Adipose tissue (tissue), 3 donors: ENCODE data around the gene GRB14. TPM values are rescaled to one million over a fixed set of nuclear protein-coding genes. Genes with fewer than 3 reads are reported as not detected.
"Not testable (repeated sequence)": the region's sequence is repeated elsewhere in the genome, so short reads cannot be mapped to it uniquely, and the experiment has no call there.

ENCODE experiments used
- H3K27ac ChIP-seq: one replicate; pipeline ENCODE4 v1.5.1; 2013; ENCODE audit warnings: low read depth, low read length
- WGBS, 3 donors: extraction: QIAGEN DNeasy Blood & Tissue Kit; methylation state at CpG; one replicate each; pipeline ENCODE4 v1.1.7; 2013; 5-methylcytosine and 5-hydroxymethylcytosine counted together
- polyA plus RNA-seq, 3 donors: library from polyadenylated mRNA; stranded (reverse); fragments of 200-250 nt; gene quantifications; one replicate each; pipeline ENCODE4 v1.2.3, GENCODE V29; 2013
- donor health status: healthy with polysubstance abuse.
- donor health status: Bipolar disorder and iron deficiency.
- donor health status: healthy.

GRB14 gene
- polyA plus RNA-seq, 3 donors = 2.8 to 4.6 (median 3.0) TPM

DNA sequence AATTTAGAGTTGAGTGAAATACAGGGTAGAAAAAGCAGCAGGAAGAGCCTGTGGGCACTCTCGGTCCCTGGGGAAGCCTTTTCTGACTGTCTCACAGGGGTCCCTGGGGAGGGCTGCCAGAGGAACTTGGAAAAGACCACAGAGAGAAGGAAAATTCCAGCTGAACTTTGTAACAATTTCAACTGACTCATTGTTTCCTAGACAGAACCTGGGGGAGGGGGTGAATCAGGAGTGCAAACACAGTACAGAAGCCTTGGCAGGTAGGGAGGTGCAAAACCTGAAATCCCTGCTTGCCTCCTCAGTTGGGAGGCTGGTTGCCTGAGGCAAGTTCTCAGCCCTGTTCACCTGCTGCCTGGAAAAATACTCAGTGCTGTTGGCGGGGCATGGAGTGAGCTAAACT, 106.8 kb downstream of the GRB14 start:
- WGBS, 3 donors = 79 to 95% (median 84%) methylated on average over 2 of the region's 2 CpGs
- H3K27ac ChIP-seq = no peak overlapping the region

DNA sequence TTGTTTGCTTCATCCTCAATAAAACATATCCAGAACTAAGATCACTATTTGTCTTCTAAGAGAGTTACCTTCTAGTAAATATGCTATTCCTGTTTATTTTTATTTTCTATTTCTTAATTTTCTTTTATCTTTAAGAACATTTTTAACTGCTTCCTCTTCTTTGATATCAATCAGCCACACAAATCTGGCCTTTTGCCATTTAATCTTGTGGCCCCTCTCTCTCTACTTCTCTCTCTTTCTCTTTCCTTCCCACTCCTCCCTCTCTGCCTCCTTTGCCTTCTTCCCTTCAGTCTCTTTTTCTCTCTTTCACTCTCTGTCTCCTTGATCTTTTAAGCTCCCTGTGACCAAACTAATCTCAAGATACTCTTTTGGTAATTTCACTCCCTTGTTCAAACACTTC, 108.4 kb downstream of the GRB14 start:
- H3K27ac ChIP-seq = no peak overlapping the region

DNA sequence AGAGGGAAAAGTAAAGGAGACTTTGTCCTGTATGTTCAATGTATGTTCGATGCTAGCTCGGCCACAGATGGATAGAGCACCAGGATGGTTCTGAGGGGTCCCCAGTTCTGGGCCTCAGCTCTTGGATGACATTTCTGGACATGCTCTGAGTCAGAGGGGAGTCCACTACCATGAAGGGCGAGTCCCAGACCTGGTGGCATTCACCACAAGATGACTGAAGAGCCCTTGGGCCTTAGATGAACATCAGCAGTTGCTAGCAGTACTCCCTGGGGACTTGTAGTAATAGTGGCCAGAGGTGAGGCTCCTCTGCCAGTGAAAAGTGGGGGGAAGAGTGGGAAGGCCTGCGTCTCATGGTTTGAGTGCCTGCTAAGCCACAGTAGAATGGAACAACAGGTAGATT, 109.5 kb downstream of the GRB14 start:
- WGBS, 3 donors = 87 to 97% (median 89%) methylated on average over 4 of the region's 4 CpGs
- no peak overlapping the region for H3K27ac ChIP-seq

DNA sequence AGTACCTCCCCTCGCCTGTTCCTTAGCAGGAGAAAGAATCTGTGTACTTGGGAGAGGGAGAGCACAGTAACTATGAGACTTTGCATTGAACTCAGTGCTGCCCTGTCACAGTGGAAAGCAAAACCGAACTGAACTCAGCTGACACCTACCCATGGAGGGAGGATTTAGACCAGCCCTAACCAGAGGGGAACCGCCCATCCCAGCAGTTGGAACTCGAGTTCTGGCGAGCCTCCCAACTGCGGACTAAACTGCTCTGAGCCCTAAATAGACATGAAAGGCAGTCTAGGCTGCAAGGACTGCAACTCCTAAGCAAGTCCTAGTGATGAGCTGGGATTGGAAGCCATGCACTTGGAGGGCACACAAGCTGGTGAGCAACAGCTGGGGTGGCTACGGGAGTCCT, 110.4 kb downstream of the GRB14 start:
- 70 to 82% (median 77%) methylated on average over 7 of the region's 7 CpGs for WGBS, 3 donors
- no peak overlapping the region for H3K27ac ChIP-seq

DNA sequence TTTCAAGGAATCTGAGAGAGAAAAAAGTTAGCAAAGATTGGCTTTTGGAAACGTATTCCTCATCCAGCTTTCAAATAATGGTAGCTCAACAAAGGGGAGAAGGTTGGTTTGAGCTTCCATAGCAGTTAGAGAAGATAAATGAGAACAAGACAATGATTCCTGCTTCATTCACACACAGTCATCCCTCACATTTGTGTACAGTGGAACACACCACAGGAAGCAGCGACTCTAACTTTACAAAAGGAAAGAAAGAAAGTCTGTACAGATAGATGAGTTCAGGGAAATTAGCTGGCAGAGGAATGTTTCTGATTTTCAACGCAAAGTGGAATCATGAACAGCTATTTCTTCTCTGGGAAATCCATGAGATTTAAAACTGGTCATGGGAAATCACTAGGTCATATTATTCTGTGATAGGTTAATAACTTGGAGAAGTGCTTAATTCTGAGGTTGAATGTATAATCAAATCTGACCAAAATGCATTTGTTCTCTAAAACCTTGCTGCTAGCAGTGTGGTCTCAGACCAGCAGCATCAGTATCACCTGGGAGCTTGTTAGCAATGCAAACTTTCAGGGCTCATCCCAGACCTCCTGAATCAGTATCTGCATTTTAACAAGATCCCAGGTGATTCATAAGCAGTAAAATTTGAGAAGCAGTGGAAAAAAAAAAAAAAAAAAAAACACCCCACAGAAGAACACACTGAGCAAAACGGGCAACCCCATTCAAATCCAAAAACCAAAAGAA, 112.0 kb downstream of the GRB14 start:
- H3K27ac ChIP-seq = no peak overlapping the region
- WGBS, 3 donors = 70 to 82% (median 73%) methylated on average over 4 of the region's 4 CpGs

DNA sequence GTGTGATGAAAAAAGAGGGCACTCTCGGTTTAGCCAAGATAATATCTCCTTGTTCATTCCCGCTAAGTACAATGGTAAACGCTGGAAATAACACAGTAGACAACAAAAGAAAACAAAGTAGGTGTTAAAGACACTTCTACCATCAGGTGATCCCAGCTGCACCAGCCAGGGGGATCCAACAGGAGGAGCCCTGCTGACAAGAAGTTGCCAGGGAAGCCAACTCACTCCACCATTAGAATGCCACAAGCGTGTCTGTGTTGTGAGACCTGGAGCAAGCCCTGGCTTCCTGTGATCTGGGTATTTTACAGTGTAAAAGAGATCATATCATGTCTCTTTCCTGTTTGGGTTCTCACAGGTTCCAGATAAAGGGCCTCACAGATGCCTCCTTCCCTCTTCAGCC, 117.0 kb downstream of the GRB14 start:
- WGBS, 3 donors = 78 to 84% (median 84%) methylated on average over 4 of the region's 4 CpGs
- H3K27ac ChIP-seq = no peak overlapping the region

DNA sequence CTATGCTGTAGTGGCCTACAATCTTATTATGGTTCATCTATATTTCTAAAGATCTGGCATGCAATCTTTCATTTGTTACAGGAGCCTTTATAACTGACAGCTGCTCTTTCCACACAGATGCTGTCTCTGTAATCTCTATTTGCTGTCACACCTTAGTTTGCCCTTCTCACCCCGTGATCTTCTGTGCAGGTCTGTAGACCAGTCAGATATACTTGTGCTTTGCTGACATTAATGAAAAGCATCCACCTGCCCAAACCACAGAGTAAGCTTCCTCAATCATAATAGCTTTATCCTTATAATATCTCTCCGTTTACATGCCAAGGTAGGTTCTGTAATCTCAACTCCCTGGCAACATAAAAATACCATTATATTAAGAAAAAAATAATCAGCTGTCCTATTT, 122.4 kb downstream of the GRB14 start:
- 66 to 87% (median 77%) methylated on average over 2 of the region's 2 CpGs for WGBS, 3 donors
- no peak overlapping the region for H3K27ac ChIP-seq

DNA sequence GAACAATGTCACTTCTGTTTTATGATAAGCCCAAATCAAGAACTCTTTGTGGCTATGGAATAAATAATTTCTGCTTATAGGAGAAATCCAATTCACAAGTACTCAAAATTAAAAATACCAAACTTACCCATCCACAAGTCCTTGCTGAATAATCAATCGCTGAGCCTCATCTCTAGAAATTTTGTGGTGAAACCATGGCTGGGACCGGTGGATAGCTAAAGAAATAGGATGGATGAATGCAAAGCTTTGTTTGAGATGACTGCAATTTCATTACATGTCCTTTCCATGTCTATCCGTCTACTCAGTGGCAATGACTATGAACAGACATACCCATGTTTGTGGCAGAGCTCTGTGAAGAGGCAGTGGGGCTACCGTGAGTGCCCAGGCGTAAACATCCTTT, 124.4 kb downstream of the GRB14 start:
- WGBS, 3 donors = 92 to 98% (median 93%) methylated on average over 5 of the region's 5 CpGs
- no peak overlapping the region for H3K27ac ChIP-seq

DNA sequence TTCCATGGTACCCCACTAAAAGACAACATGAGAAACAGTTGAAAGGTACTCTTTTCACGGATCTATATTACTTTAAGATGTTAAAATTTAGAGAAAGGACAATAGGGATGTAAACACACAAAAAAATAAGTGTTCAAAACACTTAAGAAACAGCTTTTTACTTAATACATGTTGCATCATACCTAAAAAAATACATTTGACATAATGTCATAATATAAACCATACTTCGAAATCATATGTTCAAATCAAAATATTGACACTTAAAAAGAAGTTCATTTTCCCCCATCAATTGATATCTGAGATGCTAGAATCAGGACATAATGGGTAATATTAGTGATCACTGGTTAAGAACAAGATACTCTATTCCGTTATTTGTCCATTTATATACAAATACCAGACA, 124.9 kb downstream of the GRB14 start:
- 72 to 82% (median 77%) methylated on average over 3 of the region's 3 CpGs for WGBS, 3 donors

DNA sequence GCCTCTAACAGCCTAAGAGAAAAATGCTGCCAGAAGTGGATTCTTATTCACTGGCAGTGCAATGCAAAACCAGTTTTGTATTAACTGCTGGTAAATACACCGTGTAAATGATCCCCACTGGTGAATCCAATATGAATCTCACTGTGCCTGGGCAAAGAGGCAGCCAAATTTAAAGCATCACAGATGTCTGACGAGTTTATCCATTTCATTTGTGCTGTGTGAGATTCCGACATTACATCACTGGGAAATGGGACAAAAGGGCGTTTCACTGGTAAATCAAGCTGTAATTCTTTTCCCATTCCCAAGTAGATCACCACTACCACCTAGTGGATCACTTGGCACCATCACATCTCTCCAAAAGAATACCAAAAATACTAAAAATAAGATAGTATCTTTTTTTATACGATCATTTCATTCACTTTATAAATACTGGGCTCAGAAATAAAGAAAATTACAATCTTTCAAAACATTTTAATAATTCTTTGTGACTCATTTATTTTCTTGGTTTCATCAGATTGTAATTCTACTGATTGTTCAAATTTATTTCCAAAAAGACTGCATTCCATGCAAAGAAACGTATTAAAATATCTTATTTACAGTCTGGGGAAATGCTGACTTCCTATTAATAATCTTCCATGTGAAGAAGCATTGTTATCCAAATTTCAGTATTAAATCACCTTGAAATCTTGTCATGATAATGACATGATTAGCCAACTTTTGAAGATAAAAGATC, 125.6 kb downstream of the GRB14 start:
- WGBS, 3 donors = 36 to 55% (median 53%) methylated on average over 6 of the region's 6 CpGs
- H3K27ac ChIP-seq = no peak overlapping the region

More for the DNA sequence above, 124.9 kb downstream of the GRB14 start:
- H3K27ac ChIP-seq = no peak overlapping the region

DNA sequence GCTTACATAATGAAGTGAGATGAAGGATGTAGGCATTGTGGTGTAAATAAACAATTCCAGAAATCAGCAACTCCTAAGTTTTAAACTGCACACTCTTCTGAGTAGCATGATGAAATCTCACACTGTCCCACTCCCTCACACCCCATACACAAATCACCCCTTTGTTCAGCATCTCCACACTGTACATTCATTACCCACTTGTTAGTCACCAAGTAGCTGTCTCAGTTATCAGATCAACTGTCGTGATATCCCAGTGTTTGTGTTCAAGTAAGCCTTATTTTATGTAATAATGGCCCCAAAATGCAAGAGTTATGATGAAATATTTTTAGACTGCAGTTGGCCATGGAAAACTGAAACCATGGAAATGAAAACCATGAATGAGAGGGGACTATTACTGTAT, 135.7 kb downstream of the GRB14 start:
- no peak overlapping the region for H3K27ac ChIP-seq
- WGBS, 3 donors = 20 to 66% (median 50%) methylated on average over 1 of the region's 1 CpG

DNA sequence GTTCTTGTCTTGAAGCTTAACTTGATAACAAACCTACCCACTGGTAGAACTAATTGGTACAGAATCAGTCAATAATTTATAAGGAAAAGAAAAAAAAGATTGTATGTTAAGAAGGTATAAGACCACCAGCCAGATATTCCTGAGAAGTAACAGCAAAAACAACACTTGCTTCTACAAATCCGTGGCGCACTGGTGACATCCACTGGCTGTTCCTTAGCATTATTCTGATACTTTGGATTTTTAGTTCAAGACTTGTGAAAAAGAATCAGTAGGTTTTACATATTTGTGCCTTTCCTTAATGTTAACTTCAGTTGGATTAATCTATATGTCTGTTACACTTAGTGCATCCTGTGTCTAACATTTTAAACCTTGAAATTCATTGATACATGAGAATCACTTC, 141.8 kb downstream of the GRB14 start:
- WGBS, 3 donors = 35 to 39% (median 39%) methylated on average over 2 of the region's 2 CpGs
- no peak overlapping the region for H3K27ac ChIP-seq

DNA sequence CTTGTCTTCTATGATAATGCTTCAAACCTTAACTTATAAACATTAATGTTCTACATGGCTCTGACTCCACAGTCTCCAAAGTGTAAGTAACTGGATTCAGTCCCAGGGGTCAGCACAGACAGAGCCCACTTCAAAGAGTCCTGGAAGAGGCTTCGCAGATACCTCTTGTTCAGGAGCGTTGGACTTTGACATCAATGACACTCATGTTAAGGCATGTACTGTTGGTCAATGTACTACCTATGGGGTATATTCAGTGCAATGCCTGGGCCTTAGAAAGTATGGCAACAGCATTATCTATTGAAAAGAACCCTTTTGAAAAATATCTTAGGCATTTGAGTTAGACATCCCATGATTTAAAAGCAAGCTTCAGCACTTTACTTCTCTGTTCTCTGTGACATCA, 143.1 kb downstream of the GRB14 start:
- H3K27ac ChIP-seq = no peak overlapping the region
- WGBS, 3 donors = 65 to 95% (median 84%) methylated on average over 2 of the region's 2 CpGs

DNA sequence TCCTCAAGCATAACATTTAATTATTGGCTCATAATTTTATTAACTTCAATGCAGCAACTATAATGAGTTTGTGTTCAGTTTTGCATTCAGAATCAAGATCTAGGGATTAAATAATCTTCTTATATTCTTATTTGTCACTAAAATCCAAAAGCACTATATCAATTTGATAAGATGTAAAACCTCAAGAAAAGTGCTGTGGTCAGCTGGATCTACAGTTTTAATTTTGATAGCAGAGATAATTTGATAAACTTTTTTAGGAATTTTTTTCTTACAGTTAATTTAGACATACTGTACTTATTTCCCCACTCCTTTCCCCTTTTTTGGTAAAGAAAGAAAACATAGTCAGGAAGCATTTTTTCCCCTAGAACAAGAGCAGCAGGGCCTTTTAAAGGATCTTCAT, 146.4 kb downstream of the GRB14 start:
- no peak overlapping the region for H3K27ac ChIP-seq

DNA sequence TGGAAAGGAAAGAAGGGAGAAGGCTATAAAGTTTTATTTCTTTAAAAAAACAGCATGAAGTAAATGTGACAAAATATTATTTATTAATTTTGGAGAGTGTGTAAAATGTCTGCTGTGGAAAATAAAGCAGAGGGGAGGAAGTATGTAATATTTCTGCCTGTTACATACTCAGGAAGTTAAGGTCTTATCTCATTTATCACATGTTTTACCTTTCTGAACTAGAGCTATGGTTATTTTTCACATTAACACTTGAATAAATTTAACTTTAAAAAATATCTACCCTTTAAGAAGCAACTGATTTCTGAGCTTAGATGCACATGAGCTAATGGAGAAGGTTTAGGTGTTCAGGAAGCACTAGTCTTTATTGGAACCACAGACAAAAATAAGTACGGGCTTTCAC, 148.3 kb downstream of the GRB14 start:
- no peak overlapping the region for H3K27ac ChIP-seq
- WGBS, 3 donors = 45 to 73% (median 58%) methylated on average over 1 of the region's 1 CpG

DNA sequence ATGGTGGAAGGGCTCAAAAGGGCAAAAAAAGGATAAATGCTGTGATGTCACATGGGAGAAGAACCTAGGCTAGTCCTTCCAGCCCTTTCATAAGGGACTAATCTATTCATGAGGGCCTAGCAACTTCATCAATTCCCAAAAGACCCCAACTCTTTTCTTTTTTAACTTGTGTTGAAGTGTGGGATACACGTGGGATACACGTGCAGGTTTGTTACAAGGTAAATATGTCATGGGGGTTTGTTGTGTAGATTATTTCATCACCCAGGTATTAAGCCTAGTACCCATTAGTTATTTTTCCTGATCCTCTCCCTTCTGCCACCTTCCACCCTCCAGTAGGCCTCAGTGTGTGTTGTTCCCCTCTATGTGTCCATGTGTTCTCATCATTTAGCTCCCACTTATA, 156.2 kb downstream of the GRB14 start:
- 86 to 90% (median 88%) methylated on average over 2 of the region's 2 CpGs for WGBS, 3 donors
- not testable (repeated sequence) for H3K27ac ChIP-seq

DNA sequence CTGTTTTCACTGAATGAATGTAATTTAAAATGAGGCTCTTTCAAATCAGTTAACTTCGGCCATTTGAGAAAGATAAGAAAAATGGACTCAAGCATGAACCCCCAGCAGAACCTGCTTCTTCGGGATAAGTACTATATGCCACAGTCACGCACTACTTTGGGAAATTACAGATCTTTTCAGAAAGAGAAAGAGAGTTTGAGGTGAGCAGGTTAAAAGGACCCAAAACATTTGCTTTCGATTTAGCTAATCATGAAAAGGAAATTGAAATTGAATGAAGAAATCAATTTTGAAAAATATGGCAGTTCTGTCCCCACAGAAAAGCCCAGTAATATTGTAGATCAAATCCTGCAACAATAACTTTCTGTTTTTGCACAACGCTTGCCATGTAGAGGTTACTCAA, 156.9 kb downstream of the GRB14 start:
- H3K27ac ChIP-seq = no peak overlapping the region
- 72 to 82% (median 74%) methylated on average over 5 of the region's 5 CpGs for WGBS, 3 donors

DNA sequence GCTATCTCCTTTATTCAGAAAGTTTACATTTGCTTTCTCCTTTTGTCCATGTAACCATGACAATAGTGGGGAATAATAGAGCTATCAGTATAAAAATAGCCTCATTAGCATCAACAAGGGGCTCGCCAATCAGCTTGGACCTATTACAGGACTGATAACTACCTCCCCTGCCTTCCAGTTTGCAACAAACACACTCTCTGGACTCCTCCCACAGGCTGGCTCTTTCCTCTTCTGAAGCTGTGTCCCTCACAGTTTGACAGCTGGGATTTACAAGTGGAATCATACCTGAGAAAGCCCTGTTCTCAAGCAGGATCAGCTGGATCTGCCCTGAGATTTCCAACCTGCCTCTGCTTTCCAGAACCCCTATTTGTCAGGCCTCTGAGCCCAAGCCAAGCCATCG, 162.5 kb downstream of the GRB14 start:
- H3K27ac ChIP-seq = no peak overlapping the region
- 66 to 79% (median 69%) methylated on average over 2 of the region's 2 CpGs for WGBS, 3 donors

DNA sequence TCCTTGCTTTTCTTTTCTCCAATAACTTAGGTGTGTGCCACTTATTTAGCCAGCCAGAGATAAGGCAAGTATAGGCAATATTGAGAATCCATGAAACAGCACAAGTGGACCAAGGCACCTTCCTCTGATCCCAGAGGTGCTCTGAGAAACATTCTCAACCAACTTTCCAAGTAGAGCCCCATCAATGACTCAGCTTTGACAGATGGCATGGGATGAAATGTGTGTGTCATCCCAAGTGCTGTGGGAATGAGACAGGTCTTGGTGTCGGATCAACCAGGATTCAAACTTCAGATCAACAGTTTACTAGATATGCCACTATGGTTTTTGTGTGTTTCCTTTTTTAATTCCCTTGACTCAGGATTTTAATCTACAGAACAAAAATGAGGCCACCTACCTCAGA, 164.0 kb downstream of the GRB14 start:
- no peak overlapping the region for H3K27ac ChIP-seq
- WGBS, 3 donors = 89 to 97% (median 94%) methylated on average over 1 of the region's 1 CpG

DNA sequence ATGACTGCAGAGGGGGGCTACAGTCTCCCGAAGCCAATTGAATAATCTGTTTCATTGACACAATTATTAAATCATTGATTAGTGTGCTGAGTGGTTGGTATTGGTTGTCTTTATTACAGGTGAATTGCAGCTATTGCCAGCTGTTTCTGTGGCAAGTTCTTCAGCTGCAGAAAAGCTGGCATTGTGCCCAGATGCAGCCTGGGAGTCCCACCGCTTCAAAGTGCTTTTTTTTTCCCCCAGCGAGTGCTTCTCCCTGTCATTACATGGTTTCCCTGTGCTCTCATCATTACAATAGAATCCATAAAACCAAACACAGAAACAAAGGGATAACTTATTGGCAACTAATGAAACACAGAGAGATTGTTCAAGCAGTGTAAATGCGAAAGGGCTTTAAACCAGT, 164.7 kb downstream of the GRB14 start:
- WGBS, 3 donors = 27 to 37% (median 35%) methylated on average over 4 of the region's 4 CpGs
- H3K27ac ChIP-seq = no peak overlapping the region
